ENCODE data around the gene METTL3. TPM values are rescaled to one million over a fixed set of nuclear protein-coding genes. Genes with fewer than 3 reads are reported as not detected.

The METTL3 gene
- total and polyA plus RNA-seq, 2 of the 8 experiments (the other 6 are each of a cell fraction or from before 2014, with no cell fraction given), result 103 to 144 TPM

GRCh38 chr14:21476925-21477681, 34.0 kb downstream of the METTL3 start, which contains the start of the genes RAB2B and TOX4 (continued):
- TF ChIP-seq EGR1 (IDR thresholded peaks at IDR 0.05; ENCODE audit: borderline replicate concordance, low read depth, low read length), result peak; percentile 86; the same call in 1 of the 2 replicates
- peak; percentile 91 for TF ChIP-seq SAP30 (IDR thresholded peaks at IDR 0.05; ENCODE audit: insufficient read depth, insufficient replicate concordance, low read length)
- TF ChIP-seq, protein P1, sequence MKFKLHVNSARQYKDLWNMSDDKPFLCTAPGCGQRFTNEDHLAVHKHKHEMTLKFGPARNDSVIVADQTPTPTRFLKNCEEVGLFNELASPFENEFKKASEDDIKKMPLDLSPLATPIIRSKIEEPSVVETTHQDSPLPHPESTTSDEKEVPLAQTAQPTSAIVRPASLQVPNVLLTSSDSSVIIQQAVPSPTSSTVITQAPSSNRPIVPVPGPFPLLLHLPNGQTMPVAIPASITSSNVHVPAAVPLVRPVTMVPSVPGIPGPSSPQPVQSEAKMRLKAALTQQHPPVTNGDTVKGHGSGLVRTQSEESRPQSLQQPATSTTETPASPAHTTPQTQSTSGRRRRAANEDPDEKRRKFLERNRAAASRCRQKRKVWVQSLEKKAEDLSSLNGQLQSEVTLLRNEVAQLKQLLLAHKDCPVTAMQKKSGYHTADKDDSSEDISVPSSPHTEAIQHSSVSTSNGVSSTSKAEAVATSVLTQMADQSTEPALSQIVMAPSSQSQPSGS (IDR thresholded peaks at IDR 0.05; ENCODE audit: low read length), result 0 out of 2 replicates have a peak, but pooled peaks have one; percentile 66
- peak; percentile 83; the same call in 1 of the 2 replicates for TF ChIP-seq GABPA (IDR thresholded peaks at IDR 0.05; ENCODE audit: borderline replicate concordance, insufficient read depth, low read length)
- TF ChIP-seq TCF12 (IDR thresholded peaks at IDR 0.05; ENCODE audit: low read depth, low read length), result no peak
- TF ChIP-seq BCL11A (IDR thresholded peaks at IDR 0.05; ENCODE audit: low read depth in 2 of 2, low read length in 2 of 2), result no peak
- peak; percentile 72 for TF ChIP-seq POLR2AphosphoS5 (IDR thresholded peaks at IDR 0.05; ENCODE audit: low read depth, low read length)
- peak; percentile 92 for TF ChIP-seq CREB1 (IDR thresholded peaks at IDR 0.05)
- no peak for TF ChIP-seq ZNF274 (IDR thresholded peaks at IDR 0.05; ENCODE audit: borderline replicate concordance, extremely low read depth, low read length)
- no peak for TF ChIP-seq BRCA1 (IDR thresholded peaks at IDR 0.05; ENCODE audit: low read depth, low read length)
- no peak for TF ChIP-seq JUN (IDR thresholded peaks at IDR 0.05; ENCODE audit: low read depth, low read length)
- peak; percentile 82 for TF ChIP-seq TAF1 (IDR thresholded peaks at IDR 0.05; ENCODE audit: low read depth, low read length)
- no peak for TF ChIP-seq HDAC6 (IDR thresholded peaks at IDR 0.05; ENCODE audit: low read depth, low read length)
- TF ChIP-seq CTBP2 (IDR thresholded peaks at IDR 0.05; ENCODE audit: borderline replicate concordance, insufficient read depth, insufficient read length, low read length), result no peak
- TF ChIP-seq SUZ12 (IDR thresholded peaks at IDR 0.05; ENCODE audit: low read length), result no peak
- TF ChIP-seq TBP (IDR thresholded peaks at IDR 0.05; ENCODE audit: low read depth, low read length), result peak; percentile 78
- TF ChIP-seq SIN3A (conservative IDR thresholded peaks at IDR 0.05 in 1 of 2, IDR thresholded peaks at IDR 0.05 in 1 of 2; ENCODE audit: low read depth in 1 of 2, low read length in 2 of 2), result peak in 1 of 2 experiments; percentile 94; a peak in 2 of 4 replicates
- TF ChIP-seq EP300 (IDR thresholded peaks at IDR 0.05; ENCODE audit: borderline replicate concordance in 1 of 2, low read depth in 2 of 2, low read length in 2 of 2), result peak in 1 of 2 experiments; percentile 66; a peak in 2 of 3 replicates
- peak; percentile 83 to 99 (median 99) for TF ChIP-seq CTCF (IDR thresholded peaks at IDR 0.05; ENCODE audit: control extremely low read depth in 1 of 3, insufficient read depth in 1 of 3, low read depth in 1 of 3, low read length in 3 of 3)
